HG03558 (cell line): ENCODE data around the gene WDR5.

Source experiments
- ATAC-seq: cut with Tn5 transposase; IDR thresholded peaks from one replicate; pipeline ENCODE4 v1.9.1; 2021; ENCODE audit warnings: moderate number of reproducible peaks; ENCODE audit not compliant: unreplicated experiment; ENCODE audit errors: extremely low read depth

Gene WDR5

GRCh38 chr9:134157378-134157885 lies 21.6 kb downstream of the WDR5 start:
- ATAC-seq = no peak

- no peak for ATAC-seq
Measured at GRCh38 chr9:134158242-134158641, 22.4 kb downstream of the WDR5 start.

GRCh38 chr9:134158753-134159392 lies 23.0 kb downstream of the WDR5 start:
- no peak for ATAC-seq

GRCh38 chr9:134159566-134160245 lies 23.8 kb downstream of the WDR5 start:
- ATAC-seq = no peak

- no peak for ATAC-seq
Measured at GRCh38 chr9:134161647-134162046, 25.8 kb downstream of the WDR5 start.

- ATAC-seq = no peak
Measured at GRCh38 chr9:134162212-134162775, 26.4 kb downstream of the WDR5 start.

GRCh38 chr9:134162926-134163370 lies 27.1 kb downstream of the WDR5 start:
- ATAC-seq = no peak

- no peak for ATAC-seq
Measured at GRCh38 chr9:134163371-134164196, 27.7 kb downstream of the WDR5 start.

- no peak for ATAC-seq
Measured at GRCh38 chr9:134164879-134165278, 29.0 kb downstream of the WDR5 start.

- no peak for ATAC-seq
Measured at GRCh38 chr9:134165357-134166315, 29.8 kb downstream of the WDR5 start.

GRCh38 chr9:134166374-134166773 lies 30.5 kb downstream of the WDR5 start:
- no peak for ATAC-seq

- no peak for ATAC-seq
Measured at GRCh38 chr9:134167530-134167931, 31.6 kb downstream of the WDR5 start.

- ATAC-seq = no peak
Measured at GRCh38 chr9:134168757-134169550, 33.1 kb downstream of the WDR5 start.

GRCh38 chr9:134169724-134170401 lies 34.0 kb downstream of the WDR5 start:
- no peak for ATAC-seq

- no peak for ATAC-seq
Measured at GRCh38 chr9:134170532-134171315, 34.8 kb downstream of the WDR5 start.

GRCh38 chr9:134171316-134172197 lies 35.7 kb downstream of the WDR5 start:
- ATAC-seq = no peak
